Hypothalamus (tissue), 51 donors: ENCODE results near the gene ENPEP.

Experiments used
- DNase-seq, 51 donors: peaks; one replicate each; lab custom pipeline; 2025; lab: John Stamatoyannopoulos, UW

Gene ENPEP

GRCh38 chr4:110597582-110597981 is 121.6 kb downstream of the ENPEP start:
- no peak for DNase-seq

GRCh38 chr4:110602061-110602460 is 126.1 kb downstream of the ENPEP start:
- DNase-seq: no peak

GRCh38 chr4:110605077-110605476 is 129.1 kb downstream of the ENPEP start:
- no peak for DNase-seq

GRCh38 chr4:110609044-110609750 is 133.2 kb downstream of the ENPEP start:
- DNase-seq: no peak

GRCh38 chr4:110610620-110610939 is 134.6 kb downstream of the ENPEP start:
- DNase-seq: no peak

GRCh38 chr4:110610940-110611831 is 135.2 kb downstream of the ENPEP start:
- no peak for DNase-seq

- DNase-seq: no peak
These were observed 136.1 kb downstream of the ENPEP start for GRCh38 chr4:110611968-110612447.

GRCh38 chr4:110612631-110613269 is 136.8 kb downstream of the ENPEP start:
- no peak for DNase-seq

GRCh38 chr4:110613745-110614144 is 137.8 kb downstream of the ENPEP start:
- DNase-seq: no peak

GRCh38 chr4:110614173-110614963 is 138.4 kb downstream of the ENPEP start:
- no peak for DNase-seq
